Measurements from ENCODE around the gene PTRH1. TPM values are rescaled to one million over a fixed set of nuclear protein-coding genes. Genes with fewer than 3 reads are reported as not detected.

Gene PTRH1
- total and polyA plus RNA-seq, 2 of the 4 experiments (the other 2 are of a cell fraction) = 5.4 to 14.8 TPM

DNA sequence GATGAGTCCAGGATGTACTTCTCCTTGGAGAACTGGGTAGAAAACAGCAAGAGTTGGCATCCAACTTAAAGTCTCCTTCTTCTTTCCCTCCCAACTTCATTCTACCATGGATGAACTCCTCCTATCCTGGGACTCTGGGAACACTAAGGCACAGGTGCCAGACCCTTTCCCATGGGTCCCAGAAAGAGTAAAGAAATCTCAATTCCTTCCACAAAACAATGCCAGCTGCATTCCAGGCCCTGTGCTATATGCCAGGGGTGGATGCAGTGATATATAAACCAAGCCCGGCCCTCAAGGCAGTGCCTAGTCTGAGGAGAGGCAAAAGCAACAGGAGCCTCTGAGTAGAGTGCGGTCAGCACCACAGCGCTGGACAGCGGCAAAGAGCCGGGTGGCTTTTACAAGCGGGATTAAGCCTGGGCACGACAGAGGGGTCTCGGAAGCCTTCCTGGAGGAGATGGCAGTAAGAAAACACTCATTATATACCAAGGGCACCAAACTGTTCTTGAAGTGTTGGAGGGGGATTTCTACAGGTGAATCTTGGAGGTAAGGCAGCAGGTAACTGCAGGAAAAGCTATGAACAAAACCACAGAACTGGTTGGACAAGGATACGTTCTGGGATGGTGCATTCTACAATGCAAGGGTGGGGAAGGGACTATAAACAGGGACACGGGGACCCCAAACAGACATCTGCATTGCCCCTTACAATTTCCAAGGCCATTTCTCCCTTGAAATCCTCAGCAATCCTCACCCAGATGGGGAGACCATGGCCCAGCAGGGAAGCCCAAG, 36.0 kb upstream of the PTRH1 start:
- CTCF ChIA-PET = no interaction called here
- POLR2A ChIA-PET (ENCODE audit: unreplicated experiment) = no interaction called here
- Histone ChIP-seq H3K4me2 (ENCODE audit: low read depth, low read length) (no peak overlapping the region), H4K91ac (ENCODE audit: insufficient read depth, low read depth, low read length) (no peak overlapping the region), H3K9ac (ENCODE audit: low read depth, low read length) (no peak overlapping the region), H3K14ac (replicated peaks; ENCODE audit: low read depth, low read length) (no peak overlapping the region), H3K79me1 (ENCODE audit: low read depth in 1 of 2, low read length in 2 of 2) (no peaks in the 10 kb centered on the region), H3K4me3 (ENCODE audit: insufficient read depth, low read depth, low read length) (no peak overlapping the region), H2BK120ac (ENCODE audit: low read depth, low read length) (no peak overlapping the region), H3K36me3 (ENCODE audit: control insufficient read depth, insufficient read depth, low read length) (no peaks in the 10 kb centered on the region), H2BK15ac (ENCODE audit: low read depth, low read length) (no peak overlapping the region), H2BK5ac (ENCODE audit: low read depth, low read length, poor library complexity, severe bottlenecking) (no peak overlapping the region), H2AK9ac (replicated peaks; ENCODE audit: low read depth, low read length, poor library complexity) (no peak overlapping the region), H3K27me3 (ENCODE audit: control insufficient read depth, insufficient read depth, low read length) (peaks cover 73% of the 10 kb centered on the region), H2BK20ac (ENCODE audit: low read depth, low read length) (no peak overlapping the region), H3K9me1 (ENCODE audit: insufficient read depth, low read length) (peaks cover 3% of the 10 kb centered on the region; the same call in 1 of the 2 replicates), H3K18ac (ENCODE audit: low read depth, low read length) (no peak overlapping the region), H4K8ac (ENCODE audit: low read depth in 2 of 2, low read length in 2 of 2) (no peak overlapping the region), H3K4ac (ENCODE audit: low read depth, low read length) (no peak overlapping the region), H3K9me3 (ENCODE audit: control insufficient read depth, insufficient read depth, low read length) (no peaks in the 10 kb centered on the region), H4K5ac (ENCODE audit: low read depth, low read length) (no peak overlapping the region), H3K23ac (ENCODE audit: low read depth, low read length) (no peak overlapping the region), H3K56ac (ENCODE audit: extremely low read depth, insufficient read depth, low read length) (no peak overlapping the region), H4K20me1 (ENCODE audit: insufficient read depth, low read length) (peaks cover 6% of the 10 kb centered on the region; the same call in 1 of the 2 replicates), H3K27ac (ENCODE audit: insufficient read depth, low read length) (no peak overlapping the region), H2AK5ac (ENCODE audit: low read depth, low read length) (no peak overlapping the region), H3K4me1 (ENCODE audit: control insufficient read depth, insufficient read depth, low read length) (no peaks in the 10 kb centered on the region), H2AFZ (replicated peaks; ENCODE audit: low read length, poor library complexity) (no peak overlapping the region)
- dilution Hi-C loops (cut with HindIII; ENCODE audit: low sequenced_read_pairs, unreplicated experiment) = no loop called here
- TF ChIP-seq SMC3 (IDR thresholded peaks at IDR 0.05; ENCODE audit: low read depth, low read length) = no peak
- TF ChIP-seq, protein P1, sequence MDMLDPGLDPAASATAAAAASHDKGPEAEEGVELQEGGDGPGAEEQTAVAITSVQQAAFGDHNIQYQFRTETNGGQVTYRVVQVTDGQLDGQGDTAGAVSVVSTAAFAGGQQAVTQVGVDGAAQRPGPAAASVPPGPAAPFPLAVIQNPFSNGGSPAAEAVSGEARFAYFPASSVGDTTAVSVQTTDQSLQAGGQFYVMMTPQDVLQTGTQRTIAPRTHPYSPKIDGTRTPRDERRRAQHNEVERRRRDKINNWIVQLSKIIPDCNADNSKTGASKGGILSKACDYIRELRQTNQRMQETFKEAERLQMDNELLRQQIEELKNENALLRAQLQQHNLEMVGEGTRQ (IDR thresholded peaks at IDR 0.05; ENCODE audit: low read depth, low read length) = no peak
- in situ Hi-C loops (cut with MboI; ENCODE audit: low sequenced_read_pairs) = no loop called here
- intact Hi-C loops (cut with micrococcal nuclease) = no loop called here
- DNase-seq (no peak), ATAC-seq (ENCODE audit: low read depth) (peak; percentile 79)
- WGBS, 2 experiments (ENCODE audit: extremely low coverage in 2 of 2, insufficient read length in 1 of 2) = 80% methylated on average over 1 of the region's 10 CpGs; no CpG with 5 or more reads in 1 of the 2 experiments
- BruUV-seq (replicated peaks) = no TSS peak

Measured in IMR-90 (cell line).